ENCODE measurements around the gene CISTR. TPM values are rescaled to one million over a fixed set of nuclear protein-coding genes. Genes with fewer than 3 reads are reported as not detected.

CISTR gene
- total and polyA plus RNA-seq, 2 donors (not counting 1 experiment from before 2014, with no cell fraction given): not detected

DNA sequence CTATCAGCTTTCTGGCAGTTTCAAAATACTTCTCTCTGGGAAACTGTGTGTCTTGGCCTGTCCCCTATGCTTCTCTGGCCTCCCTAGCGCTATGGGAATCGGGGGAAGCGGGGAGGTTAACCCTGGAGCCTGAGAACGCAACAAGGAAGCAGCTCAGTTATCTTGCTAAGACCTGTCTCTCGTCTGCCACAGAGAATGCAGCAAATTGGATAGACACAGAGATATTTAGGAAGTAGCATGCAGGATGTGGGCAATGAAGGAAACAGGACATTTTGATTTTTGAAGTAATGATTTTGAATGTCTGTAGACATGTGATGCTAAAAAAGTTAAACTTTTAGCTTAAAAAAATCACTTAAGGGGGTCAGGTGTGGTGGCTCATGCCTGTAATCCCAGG lies 18.0 kb downstream of the CISTR start:
- ATAC-seq (ENCODE audit: low read depth): no peak

More for the DNA sequence above, 18.0 kb downstream of the CISTR start:
- ChIA-PET CTCF (interaction anchor here (0.6 to 17.5 kb wide), 6 partner anchors 11 to 34 kb away, joined by 3 to 254 read pairs (median 5); no protein-coding TSS in a partner anchor), POLR2A (no interaction called here)
- Histone ChIP-seq H3K4me1 (ENCODE audit: control insufficient read depth in 2 of 2, insufficient read depth in 2 of 2, low read length in 2 of 2) (peaks cover 7 to 11% of the 10 kb centered on the region in 2 donors), H2AFZ (ENCODE audit: insufficient read depth, low read depth, low read length, poor library complexity, severe bottlenecking) (no peak overlapping the region), H3K4me2 (replicated peaks; ENCODE audit: low read depth, low read length, poor library complexity, severe bottlenecking) (no peak overlapping the region), H3K9ac (ENCODE audit: low read length) (no peak overlapping the region), H3K27me3 (replicated peaks in 1 of 4; ENCODE audit: control extremely low read depth in 1 of 4, control insufficient read depth in 3 of 4, insufficient read depth in 4 of 4, low read length in 3 of 4) (peaks cover 0 to 49% (median 30%) of the 10 kb centered on the region in 4 experiments), H4K20me1 (ENCODE audit: control insufficient read depth, insufficient read depth, low read length, poor library complexity, severe bottlenecking) (no peaks in the 10 kb centered on the region), H3K4me3 (ENCODE audit: control extremely low read depth in 1 of 5, extremely low read depth in 1 of 5, insufficient read depth in 1 of 5, low read depth in 2 of 5, low read length in 4 of 5) (no peak overlapping the region), H3K27ac (ENCODE audit: low read length in 2 of 2) (no peak overlapping the region), H3K9me3 (ENCODE audit: control extremely low read depth in 1 of 3, control insufficient read depth in 2 of 3, insufficient read depth in 1 of 3, low read length in 2 of 3) (peaks cover 0 to 1% (median 0%) of the 10 kb centered on the region in 3 donors), H3K79me2 (ENCODE audit: control insufficient read depth, insufficient read depth, low read length) (no peaks in the 10 kb centered on the region), H3K36me3 (replicated peaks in 1 of 2; ENCODE audit: control extremely low read depth in 1 of 2, control insufficient read depth in 1 of 2, extremely low read depth in 1 of 2, insufficient read depth in 2 of 2, low read length in 1 of 2) (no peaks in the 10 kb centered on the region)
- intact Hi-C loops (cut with micrococcal nuclease): no loop called here
- H3K4me3 Mint-ChIP-seq: no peak overlapping the region
- WGBS (ENCODE audit: insufficient coverage): 9% methylated on average over 5 of the region's 5 CpGs
- no peak for TF ChIP-seq CTCF (IDR thresholded peaks at IDR 0.05)
- no peak for TF ChIP-seq EZH2 (IDR thresholded peaks at IDR 0.05; ENCODE audit: borderline replicate concordance, insufficient read depth, low read depth, low read length, poor library complexity, severe bottlenecking)
- DNase-seq: no peak
- no peaks in the 10 kb centered on the region for H3K9me3 Mint-ChIP-seq (ENCODE audit: insufficient read depth)
- H3K27ac Mint-ChIP-seq: no peak overlapping the region
- H3K27me3 Mint-ChIP-seq: peaks cover 61% of the 10 kb centered on the region
- peaks cover 11% of the 10 kb centered on the region for H3K4me1 Mint-ChIP-seq

Measured in B cell (primary cell).